GM19351 (cell line): ENCODE data around the gene TARBP2.
"Not testable (repeated sequence)": the region's sequence is repeated elsewhere in the genome, so short reads cannot be mapped to it uniquely, and the experiment has no call there.

Experiments used
- ATAC-seq: cut with Tn5 transposase; IDR thresholded peaks from one replicate; pipeline ENCODE4 v1.9.1; 2021; ENCODE audit warnings: mild to moderate bottlenecking, moderate library complexity; ENCODE audit not compliant: unreplicated experiment

Gene TARBP2

DNA sequence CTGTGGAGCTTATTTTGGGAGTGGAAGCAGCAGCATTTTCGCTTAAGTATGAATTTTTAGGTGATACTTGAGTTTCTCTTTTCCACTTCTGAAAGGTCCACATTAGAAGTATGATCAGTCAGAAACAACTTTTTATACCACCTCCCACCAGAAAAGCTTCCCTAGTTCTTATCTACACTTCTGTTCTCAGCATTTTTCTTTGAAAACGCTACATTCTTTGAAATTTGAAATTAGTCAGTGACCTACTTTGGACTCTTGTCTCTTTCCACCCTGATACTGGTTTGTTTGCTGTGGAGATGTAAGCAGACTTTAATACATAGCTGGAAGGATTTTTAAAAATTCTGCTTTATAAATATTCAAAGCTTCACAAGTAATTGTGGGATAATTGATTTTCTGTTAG, 27.0 kb upstream of the TARBP2 start:
- no peak for ATAC-seq

DNA sequence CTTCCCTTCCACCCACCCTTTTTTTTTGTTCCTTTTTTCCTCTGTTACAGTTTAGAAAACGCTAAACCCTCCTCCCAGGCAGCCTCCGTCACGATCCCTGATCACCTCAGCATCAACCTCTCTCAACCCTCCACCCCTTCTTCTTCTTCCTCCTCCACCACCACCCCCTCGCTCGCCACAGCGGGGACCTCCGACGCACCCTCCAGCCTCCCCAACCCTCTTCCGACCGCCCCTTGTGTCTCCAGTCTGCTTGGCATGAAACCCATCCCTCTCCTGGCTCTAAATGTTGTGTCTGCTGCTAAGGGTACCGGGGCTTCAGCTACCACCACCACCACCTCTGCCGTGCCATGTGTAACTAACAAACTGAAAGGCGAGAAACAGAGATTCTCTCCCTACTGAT, 26.3 kb upstream of the TARBP2 start:
- ATAC-seq = no peak

DNA sequence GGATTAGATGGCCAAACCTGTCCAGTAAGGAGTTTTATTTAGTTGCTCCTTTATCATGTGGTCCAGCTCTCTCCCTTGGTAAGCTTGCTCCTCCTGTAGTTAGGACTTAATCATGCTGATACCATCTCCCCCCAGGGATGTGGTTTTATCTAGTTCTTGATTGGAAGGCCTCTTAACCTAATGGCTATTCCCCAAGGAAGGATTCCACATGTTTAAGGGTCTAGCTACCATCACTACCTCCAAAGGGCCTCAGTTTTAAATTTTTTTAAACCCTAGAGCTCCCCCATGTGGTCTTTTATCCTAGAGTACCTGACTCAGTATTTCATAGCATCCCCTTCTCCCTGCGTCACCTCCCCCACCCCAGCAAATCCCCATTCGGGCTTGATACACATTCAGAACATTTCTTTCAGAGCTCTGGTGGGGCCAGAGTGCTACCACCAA, 24.3 kb upstream of the TARBP2 start:
- no peak for ATAC-seq

DNA sequence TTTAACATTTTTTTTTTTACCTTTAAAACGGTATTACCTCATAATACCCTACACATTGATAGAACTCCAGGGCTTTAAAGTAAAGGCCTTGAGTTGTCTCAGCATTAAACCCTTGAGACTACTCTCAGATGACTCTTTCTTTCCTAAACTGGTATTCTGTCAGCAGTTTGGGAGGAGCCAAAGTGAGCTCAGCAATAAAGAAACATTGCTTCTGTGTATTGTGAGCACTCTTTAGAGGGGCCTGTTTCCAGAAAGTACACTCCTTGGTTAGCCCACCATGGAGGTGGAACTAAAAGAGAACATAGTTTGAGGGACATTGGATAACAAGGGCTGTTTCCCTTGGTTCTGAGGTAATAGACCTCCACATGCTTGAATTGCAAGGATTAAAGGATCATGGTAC, 22.2 kb upstream of the TARBP2 start:
- no peak for ATAC-seq

DNA sequence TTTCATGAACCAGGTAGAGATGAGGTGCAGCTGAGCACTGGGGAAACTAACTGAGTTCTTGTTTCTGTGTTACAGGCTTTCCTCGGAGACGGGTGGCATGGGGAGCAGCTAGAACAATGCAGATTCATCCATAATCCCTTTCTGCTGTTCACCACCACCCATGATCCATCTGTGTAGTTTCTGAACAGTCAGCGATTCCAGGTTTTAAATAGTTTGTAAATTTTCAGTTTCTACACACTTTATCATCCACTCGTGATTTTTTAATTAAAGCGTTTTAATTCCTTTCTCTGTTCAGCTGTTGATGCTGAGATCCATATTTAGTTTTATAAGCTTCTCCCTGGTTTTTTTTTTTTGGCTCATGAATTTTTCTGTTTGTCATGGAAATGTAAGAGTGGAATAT, 21.8 kb upstream of the TARBP2 start:
- ATAC-seq = no peak

DNA sequence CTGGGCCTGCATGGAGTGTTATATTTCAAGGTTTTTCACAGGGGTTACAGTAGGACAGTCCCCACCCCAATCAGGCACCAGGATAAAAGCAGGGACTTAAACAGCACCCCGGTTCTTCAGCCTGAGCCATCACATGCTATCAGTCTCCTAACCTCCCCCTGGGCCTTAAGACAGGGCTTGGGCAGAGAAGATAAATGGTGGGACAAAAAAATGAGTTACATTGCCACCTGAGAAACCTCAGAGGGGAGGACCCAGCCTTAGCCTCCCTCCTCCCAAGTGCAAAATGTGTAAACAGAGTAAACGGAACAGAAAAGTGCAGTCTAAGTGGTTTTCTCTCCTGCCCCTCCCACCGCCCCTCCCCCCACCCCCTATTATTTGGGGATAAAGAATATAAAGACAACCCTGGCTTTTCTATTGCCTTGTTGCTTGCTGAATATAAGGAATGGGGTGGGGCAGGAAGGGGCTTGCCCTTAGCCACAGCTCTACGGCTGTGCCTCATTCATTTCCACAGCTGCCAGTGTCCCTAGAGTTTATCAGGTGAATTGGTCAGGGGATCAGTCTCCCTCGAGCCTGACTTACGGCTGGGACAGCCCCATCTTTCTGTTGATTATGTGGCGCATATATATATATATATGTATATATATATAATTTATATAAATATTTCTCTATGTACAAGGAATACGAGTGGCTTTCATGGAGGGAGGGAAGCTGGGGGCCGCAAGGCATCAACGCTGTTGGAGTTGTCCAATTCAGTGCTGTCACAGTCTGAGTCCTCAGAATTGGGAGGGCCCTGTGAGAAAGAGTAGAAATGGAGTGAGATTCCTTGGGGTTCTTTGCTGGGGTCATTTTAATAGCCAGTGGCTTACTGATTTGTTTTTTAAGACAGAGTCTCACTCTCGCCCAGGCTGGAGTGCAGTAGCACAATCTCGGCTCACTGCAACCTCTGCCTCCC, 20.3 kb upstream of the TARBP2 start:
- ATAC-seq = no peak

DNA sequence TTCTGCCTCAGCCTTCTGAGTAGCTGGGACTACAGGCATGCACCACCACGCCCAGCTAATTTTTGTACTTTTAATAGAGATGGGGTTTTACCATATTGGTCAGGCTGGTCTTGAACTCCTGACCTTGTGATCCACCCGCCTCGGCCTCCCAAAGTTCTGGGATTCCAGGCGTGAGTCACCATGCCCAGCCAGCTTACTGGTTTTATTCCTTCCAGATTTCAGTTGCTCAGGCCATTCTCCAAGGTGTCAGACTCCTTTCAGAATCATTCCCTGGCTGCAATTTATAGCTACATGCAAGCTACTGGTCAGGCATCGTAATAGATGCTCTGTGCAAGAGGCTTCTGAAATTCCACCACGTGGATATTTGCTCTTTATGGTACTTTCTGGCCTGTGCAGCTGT, 19.6 kb upstream of the TARBP2 start:
- not testable (repeated sequence) for ATAC-seq

DNA sequence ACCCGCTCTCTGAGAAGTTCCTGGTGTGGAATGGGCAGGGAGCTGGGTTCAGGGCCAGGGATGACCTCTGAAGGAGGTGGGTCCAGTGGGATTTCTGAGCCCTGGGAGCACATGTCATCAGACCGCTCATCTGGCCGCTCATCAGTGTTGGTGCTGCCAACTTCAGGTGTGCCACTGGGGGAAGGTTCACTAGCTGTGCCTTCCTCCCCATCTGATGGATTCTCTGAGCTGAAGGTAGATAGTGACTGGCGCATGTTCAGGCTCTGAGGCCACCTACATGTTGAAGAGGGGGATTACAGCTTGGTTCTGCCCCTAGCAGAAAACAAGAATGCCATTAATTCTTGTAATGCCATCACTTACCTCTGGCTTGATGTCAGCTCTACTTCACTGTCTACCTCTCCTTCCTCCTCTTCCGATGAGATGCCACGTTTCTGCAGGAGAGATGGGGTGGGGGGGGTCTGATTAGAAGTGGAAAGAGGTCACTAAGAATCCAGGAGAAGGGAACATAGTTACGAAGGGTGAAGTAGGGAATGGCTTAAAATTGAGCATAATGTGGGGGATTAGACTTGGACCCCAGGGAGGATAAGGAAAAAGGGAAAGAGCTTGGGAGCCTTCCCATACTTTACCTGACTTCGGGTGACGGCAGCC, 19.0 kb upstream of the TARBP2 start:
- ATAC-seq = no peak

DNA sequence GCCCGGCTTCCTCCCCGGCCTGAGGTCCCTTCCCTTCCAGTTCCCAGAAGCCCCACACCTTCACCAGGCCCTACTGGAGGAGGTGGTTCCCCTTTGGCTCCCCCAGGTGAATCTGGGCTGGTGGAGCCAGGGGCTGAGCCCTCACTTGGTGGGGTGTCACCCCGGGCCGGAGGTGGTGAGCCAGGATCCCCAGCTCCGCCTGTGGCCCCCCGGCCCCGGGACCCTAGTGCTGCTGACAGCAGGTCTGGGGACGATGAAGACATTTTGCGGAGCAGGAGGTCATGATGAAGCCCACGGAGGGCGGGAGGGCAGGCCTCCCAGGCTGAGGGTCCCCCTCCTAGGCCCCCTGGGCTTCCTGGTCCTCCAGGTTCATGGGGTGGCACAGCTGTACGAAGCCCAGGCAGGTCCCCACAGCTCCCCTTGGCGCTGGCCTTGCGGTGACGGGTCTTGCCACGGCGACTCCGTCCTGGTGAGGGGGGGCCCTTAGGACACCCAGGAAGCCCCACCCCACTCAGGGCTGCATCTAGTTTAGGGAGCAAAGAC, 18.4 kb upstream of the TARBP2 start:
- no peak for ATAC-seq

DNA sequence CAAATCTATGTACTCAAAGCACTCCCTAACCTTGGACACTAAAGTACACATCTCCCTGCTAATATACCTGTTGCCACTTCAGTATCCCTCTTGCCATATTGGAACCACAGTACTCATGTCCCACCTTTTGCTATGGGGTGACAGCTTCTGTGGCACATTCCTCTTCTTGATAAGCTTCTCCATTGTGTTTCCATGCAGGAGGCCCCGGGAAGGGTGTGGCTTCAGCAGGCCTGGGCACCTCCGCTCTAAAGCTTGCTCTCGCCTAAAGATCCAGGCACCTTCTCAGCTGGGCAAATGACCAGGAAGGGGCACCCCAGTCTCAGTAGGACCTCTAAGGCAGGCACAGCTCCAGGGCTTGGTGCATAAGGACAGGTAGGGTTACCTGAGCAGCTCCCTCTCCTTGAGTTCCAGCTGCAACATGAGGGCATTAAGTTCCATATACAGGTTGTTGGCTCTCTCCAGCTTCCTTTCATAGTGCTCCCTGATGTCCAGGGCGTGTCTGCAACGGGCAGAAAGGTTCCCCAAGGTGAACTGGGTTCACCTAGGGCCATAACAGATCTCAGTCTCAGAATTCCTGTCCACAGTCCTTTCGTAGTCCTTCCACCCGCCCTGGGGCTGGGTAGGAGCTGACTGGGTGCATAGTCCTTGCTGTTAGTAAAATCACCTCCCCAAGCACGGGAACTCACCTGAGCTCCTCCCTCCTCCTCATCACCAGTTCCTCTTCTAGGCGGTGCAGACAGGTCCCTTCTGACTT, 17.7 kb upstream of the TARBP2 start:
- no peak for ATAC-seq

DNA sequence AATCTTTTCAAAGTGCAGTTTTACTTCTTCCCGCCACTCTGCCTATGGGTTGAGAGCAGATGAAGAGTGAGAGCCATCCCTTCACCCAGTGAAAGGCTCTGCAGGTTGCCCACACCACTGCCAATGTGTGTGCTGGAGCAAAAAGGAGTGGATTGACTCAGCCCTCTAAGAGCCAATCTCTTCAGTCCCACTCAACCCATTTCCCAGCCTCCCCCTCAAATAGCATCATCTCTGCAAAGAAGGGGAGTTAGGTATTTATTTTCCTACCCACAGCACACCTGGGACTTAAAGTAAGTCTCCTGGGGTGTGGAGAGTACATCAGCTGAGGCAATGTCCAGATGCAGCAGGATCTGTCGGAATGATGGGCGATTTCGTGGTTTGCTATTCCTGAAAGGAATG, 17.1 kb upstream of the TARBP2 start:
- no peak for ATAC-seq

DNA sequence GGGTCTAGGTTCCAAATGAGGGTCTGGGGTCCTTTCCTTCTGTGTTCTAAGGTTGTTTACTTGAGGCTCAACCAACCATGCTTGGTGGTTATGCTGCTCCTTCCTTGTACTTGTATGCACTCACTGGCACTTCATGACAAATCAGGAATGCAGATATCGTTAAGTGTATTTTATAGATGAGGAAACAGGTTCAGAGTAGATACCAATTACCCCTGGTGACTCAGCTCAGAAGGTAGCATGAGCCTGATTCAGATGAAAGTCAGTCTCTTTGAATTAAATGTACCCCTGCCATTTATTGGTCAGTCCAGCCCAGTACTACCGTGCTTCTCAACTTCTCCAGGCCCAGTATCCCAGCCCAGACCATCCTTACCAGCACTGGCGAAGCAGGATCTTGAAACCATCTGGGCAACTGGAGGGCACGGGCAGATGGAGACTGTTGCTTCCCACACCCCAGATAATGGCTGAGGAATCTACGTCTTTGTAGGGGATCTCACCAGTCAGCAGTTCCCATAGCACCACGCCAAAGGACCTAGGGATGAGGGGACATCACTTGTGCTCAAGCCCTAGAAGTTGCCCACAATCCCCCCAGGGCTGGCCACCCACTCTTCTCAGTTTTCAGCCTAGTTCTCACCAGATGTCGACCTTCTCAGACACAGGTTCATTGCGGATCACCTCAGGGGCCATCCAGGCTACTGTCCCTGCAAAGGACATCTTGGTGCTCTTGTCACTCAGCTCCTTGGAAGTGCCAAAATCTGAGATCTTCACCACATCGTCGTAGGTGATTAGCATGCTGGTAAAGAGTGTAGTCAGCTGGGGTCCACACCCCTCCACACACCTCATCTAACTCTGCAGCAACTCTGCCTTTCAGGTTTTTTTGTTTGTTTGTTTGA, 16.2 kb upstream of the TARBP2 start:
- ATAC-seq = no peak

DNA sequence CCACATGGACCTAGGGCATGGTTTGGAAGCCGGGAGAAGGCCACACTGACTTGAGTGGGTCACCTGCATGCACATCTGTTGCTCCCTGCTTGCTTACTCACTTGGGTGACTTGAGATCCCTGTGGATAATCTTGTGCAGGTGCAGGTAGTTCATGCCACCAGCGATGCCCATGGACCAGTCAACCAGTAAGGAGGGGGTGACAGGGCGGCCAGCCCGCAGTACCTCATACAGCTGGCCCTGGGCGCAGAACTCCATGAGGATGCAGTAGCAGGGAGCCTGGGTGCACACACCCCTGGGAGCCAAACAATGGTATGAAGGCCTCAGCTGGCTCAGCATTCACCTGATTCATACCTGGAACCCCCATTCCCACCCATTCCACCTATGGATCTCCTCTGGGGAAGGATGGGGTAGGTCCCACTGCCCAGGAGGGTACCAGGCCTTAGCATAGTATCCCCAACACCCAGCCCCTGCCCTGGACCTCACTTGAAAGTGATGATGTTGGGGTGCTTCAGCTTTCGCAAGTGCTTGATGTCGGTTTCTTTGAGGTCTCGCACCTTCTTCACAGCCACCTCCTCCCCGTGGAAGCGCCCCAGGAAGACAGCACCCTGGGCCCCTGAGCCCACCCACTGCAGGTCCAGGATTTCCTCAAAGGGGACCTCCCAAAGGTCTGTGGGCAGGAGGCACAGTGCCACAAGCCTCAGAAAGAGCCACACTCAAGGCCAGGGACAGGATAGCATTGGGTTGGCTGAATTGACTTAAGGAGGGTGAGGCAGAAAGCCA, 14.9 kb upstream of the TARBP2 start:
- ATAC-seq = no peak

DNA sequence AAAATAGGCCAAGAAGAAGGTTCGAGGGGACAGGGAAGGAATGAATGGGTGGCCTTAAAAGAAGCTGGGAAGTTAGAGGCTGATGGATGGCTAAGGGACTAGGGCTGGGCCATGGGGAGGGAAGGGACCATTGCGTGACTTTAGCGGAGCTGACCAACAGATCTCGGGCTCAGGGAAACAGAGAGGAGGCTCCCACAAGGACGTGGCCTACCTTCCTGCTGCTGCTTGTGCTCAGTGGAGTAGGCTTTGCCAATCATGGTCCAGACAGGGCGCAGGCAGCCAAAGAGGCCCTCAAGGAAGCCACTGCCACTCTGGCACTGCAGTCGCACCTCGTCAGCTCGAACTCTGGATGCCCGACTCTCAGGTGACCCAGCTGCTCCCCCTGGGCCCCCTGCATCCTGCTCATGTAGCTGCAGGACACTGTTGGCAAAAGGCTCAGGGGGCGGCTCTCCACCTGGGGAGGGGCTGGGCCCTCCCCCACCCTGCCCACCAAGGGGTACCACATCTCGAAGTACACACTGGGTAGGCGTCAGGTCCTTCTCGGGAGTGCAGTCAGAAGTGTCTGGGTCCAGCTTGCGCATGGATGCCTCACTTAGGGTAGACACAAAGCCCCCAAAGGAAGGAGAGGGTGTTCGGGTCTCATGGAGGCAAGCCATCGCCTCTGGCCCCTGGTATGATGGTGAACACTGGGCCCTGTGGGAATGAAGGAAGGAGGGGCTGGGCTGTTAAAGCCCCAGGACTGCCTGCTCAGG, 14.2 kb upstream of the TARBP2 start:
- no peak for ATAC-seq

DNA sequence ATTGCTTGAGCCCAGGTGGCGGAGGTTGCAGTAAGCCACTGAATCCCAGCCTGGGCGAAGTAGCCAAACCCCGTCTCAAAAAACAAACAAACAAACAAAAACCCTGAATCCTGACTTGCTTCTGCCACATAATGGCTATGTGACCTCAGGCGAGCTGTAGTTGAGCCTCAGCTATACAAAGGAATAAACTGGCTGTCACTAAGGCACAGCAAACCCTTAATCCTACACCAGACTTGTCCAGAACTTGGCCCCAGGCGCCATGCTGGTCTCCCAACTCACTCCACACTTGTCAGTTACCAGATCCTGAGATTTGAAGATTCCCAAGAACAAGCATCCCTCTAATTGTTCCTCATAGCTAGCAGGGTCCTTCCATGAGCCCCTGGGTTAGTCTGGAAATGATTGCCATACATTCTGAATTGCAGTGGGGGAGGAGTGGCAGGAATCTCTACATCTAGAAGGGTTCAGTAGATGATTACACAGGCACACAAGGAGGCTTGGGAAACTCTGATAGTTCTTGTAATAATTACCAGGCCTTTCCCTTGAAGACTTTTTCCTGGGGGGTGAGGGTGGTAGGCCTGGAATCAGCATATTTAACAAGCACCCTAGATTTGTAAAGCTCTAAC, 11.7 kb upstream of the TARBP2 start:
- ATAC-seq = no peak

DNA sequence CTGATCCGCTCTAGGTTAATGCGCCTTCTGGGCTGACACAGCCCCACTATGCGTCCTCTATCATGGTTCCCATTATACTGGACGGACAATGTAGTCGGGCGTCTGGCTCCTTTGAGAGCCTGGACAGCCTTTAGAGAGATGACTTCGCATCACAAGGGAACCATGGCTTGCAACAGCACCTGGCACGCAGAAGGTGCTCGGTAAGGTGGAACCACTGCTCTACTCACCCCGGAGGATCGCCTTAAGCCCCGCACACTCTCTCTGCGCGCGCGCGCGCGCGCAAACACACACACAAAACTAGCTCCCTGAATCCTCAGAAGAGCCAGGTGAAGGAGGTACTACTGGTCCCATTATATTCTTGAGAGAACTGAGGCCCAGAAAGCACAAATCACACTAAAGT, 8.9 kb upstream of the TARBP2 start:
- no peak for ATAC-seq

DNA sequence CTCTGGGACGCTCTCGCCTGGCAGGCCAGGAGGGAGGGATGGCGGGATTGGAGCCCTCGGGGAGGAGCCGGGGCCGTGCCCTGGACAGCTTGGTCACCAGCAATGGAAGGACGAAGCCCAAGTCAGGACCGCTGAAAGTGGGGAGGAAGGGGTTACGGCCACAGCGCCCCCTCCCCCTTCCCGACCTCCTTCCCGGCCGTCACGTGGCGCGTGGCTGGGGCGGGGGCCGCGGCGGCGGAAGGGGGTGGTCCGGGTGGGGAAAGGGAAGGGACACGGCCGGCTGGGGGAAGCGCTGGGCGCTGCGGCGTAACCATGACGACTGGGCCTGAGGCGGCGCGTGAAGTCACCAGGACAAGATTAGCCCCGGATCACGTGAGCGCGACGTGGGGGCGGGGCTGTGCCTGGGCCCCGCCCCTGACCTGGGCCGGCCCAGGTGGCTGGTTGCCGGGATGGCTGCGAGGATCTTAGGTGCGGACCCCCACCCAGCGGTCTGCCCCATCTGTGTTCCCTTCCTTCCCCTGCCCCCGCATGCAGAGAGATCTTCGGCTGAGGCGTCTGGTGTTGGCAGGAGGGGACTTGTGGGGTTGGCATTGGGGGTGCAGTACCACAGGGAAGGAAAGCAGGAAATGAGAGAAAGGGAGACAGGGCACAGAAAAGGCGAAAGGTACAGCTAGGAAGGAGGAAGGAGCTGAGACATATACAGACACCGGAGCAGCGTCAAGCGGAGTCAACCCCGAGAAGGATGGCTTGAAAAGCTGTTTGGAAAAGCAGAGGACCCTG, 8.1 kb upstream of the TARBP2 start:
- peak; percentile 97 for ATAC-seq
